MCF 10A (cell line): Measurements from ENCODE around the gene HABP4. TPM values are rescaled to one million over a fixed set of nuclear protein-coding genes. Genes with fewer than 3 reads are reported as not detected.

Experiments used
- BruUV-seq: library from RNA; stranded (reverse); fragments of 400-500 nt; replicated peaks from 2 replicates; lab custom pipeline; 2021; lab: Mats Ljungman, UMichigan
- CTCF ChIA-PET: fragments of 300-600 bp; sonication (Branson Sonifier 250); formaldehyde crosslinking; extraction: SDS; loops from one replicate; lab custom pipeline; 2021; ENCODE audit warnings: antibody characterized with exemption, inconsistent platforms; lab: Yijun Ruan, JAX
- POLR2A ChIA-PET: fragments of 300-600, 350-650 bp; sonication (Branson Sonifier 250); formaldehyde crosslinking; extraction: SDS; loops from one replicate; lab custom pipeline; 2020; ENCODE audit warnings: antibody characterized with exemption, inconsistent platforms; lab: Yijun Ruan, JAX
- DNase-seq: peaks from one replicate; pipeline ENCODE4 v3.0.0-alpha.2; 2018; ENCODE audit not compliant: unreplicated experiment
- H3K27ac Mint-ChIP-seq: one replicate; pipeline ENCODE4 v1.8.0; 2022; ENCODE audit warnings: mild to moderate bottlenecking, low read depth, mixed read lengths; ENCODE audit not compliant: unreplicated experiment
- H3K27me3 Mint-ChIP-seq: one replicate; pipeline ENCODE4 v1.8.0; 2022; ENCODE audit warnings: mixed read lengths; ENCODE audit not compliant: insufficient read depth, unreplicated experiment
- H3K36me3 Mint-ChIP-seq: one replicate; pipeline ENCODE4 v1.8.0; 2022; ENCODE audit warnings: mild to moderate bottlenecking, moderate library complexity, mixed read lengths; ENCODE audit not compliant: insufficient read depth, unreplicated experiment
- H3K4me1 Mint-ChIP-seq: one replicate; pipeline ENCODE4 v1.8.0; 2022; ENCODE audit warnings: mixed read lengths; ENCODE audit not compliant: insufficient read depth, unreplicated experiment
- H3K4me3 Mint-ChIP-seq: one replicate; pipeline ENCODE4 v1.8.0; 2022; ENCODE audit warnings: mild to moderate bottlenecking, moderate library complexity, mixed read lengths; ENCODE audit not compliant: unreplicated experiment
- H3K9me3 Mint-ChIP-seq: one replicate; pipeline ENCODE4 v1.8.0; 2022; ENCODE audit warnings: mixed read lengths; ENCODE audit not compliant: unreplicated experiment
- CTCF ChIP-seq: fragments of 200-600 bp; IDR thresholded peaks from one replicate; pipeline ENCODE4 v1.8.0; 2022; ENCODE audit warnings: antibody characterized with exemption, mild to moderate bottlenecking; ENCODE audit not compliant: unreplicated experiment
- intact Hi-C: fragments of 100-400 bp; cut with micrococcal nuclease; formaldehyde crosslinking; loops from 2 replicates; pipeline ENCODE4 v1.14.1; 2022
- total RNA-seq: library from RNA; stranded (reverse); gene quantifications from 2 replicates; pipeline ENCODE4 v1.2.3, GENCODE V29; 2022

Gene HABP4
- total RNA-seq, 1 experiment from 2014 or later, result 4.3 TPM

DNA sequence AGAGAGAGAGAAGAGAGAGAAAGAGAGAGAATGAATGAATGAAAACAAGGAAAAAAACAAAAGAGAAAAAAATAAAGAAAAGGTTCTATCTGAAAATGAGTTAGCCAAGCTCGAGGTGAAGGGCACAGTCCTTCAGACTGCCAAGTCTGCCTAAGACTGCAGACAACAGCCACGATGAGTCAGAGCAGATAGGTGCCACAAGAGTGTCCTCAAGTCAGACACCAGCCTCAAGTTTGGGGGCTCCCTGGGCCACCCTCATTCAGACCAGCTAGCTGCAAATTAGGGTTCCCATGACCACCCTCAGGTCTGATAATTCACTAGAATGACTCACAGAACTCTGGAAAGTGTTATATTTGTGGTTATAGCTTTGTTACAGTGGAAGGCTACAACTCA is 13.9 kb upstream of the HABP4 start:
- H3K4me3 Mint-ChIP-seq, result no peak overlapping the region
- intact Hi-C loops, result no loop called here
- no peak overlapping the region for H3K27ac Mint-ChIP-seq
- no peaks in the 10 kb centered on the region for H3K4me1 Mint-ChIP-seq
- H3K27me3 Mint-ChIP-seq, result no peaks in the 10 kb centered on the region
- no peaks in the 10 kb centered on the region for H3K9me3 Mint-ChIP-seq
- H3K36me3 Mint-ChIP-seq, result no peaks in the 10 kb centered on the region
- no TSS peak for BruUV-seq
- CTCF ChIA-PET, result interaction anchor here (1.3 to 2.7 kb wide), 2 partner anchors 9 to 13 kb away, joined by 4 to 7 read pairs; partner anchors contain the start of gene HABP4
- TF ChIP-seq CTCF, result no peak
- POLR2A ChIA-PET, result interaction anchor here (0.9 to 4.7 kb wide), 3 partner anchors 11 to 14 kb away, joined by 4 to 21 read pairs (median 8); partner anchors contain the start of gene HABP4
- no peak for DNase-seq

DNA sequence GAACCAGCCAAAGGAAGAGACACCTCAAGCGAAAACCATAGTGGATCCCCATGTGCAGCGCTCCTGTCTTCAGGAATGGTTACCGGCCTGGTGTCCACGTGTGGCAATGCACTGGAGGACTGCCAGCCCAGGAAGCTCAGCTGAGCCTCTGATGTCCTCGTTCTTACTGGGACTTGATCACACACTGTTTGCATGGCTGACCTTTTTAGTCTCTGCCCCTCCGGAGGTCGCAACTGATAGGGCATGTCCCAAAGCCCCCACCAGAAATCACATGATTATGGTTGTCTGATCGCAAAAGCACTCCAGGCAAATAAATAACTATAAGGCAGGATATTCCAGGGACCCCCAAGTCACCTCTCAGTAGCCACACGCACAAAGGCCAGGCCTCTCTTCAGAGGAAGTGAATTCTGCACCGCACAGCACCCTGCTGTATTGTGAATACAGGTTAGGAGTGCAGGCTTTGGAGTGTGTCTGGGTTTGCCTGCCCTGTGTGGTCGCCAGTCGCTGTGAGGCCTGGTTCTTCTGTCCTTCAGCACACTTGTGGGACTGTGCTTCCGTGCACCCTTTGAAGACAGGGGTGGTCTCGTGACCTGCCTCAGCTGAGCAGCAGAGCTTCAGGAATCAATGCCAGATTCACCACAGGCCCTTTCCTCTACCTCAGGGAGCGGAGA is 13.4 kb upstream of the HABP4 start:
- intact Hi-C loops, result no loop called here
- CTCF ChIA-PET, result interaction anchor here (1.3 to 2.7 kb wide), 2 partner anchors 10 to 13 kb away, joined by 4 to 7 read pairs; partner anchors contain the start of gene HABP4
- no peaks in the 10 kb centered on the region for H3K27me3 Mint-ChIP-seq
- POLR2A ChIA-PET, result interaction anchor here (1.6 to 4.7 kb wide), 2 partner anchors 13 to 14 kb away, joined by 8 to 21 read pairs; partner anchors contain the start of gene HABP4
- no peak overlapping the region for H3K27ac Mint-ChIP-seq
- no peaks in the 10 kb centered on the region for H3K9me3 Mint-ChIP-seq
- H3K36me3 Mint-ChIP-seq, result no peaks in the 10 kb centered on the region
- no peaks in the 10 kb centered on the region for H3K4me1 Mint-ChIP-seq
- H3K4me3 Mint-ChIP-seq, result no peak overlapping the region
- DNase-seq, result no peak
- no TSS peak for BruUV-seq
- TF ChIP-seq CTCF, result no peak

- DNase-seq, result no peak
- ChIA-PET POLR2A (no interaction called here), CTCF (interaction anchor here (0.7 kb wide), 2 partner anchors 16 to 237 kb away, joined by 3 to 4 read pairs; no protein-coding TSS in a partner anchor)
- no TSS peak for BruUV-seq
- no peaks in the 10 kb centered on the region for H3K27me3 Mint-ChIP-seq
- H3K9me3 Mint-ChIP-seq, result no peaks in the 10 kb centered on the region
- H3K27ac Mint-ChIP-seq, result no peak overlapping the region
- intact Hi-C loops, result no loop called here
- no peaks in the 10 kb centered on the region for H3K36me3 Mint-ChIP-seq
- no peak for TF ChIP-seq CTCF
- no peaks in the 10 kb centered on the region for H3K4me1 Mint-ChIP-seq
- no peak overlapping the region for H3K4me3 Mint-ChIP-seq
These were observed 12.5 kb upstream of the HABP4 start for GRCh38 chr9:96437454-96437853.

GRCh38 chr9:96440671-96441199 is 9.2 kb upstream of the HABP4 start:
- POLR2A ChIA-PET, result interaction anchor here (0.6 to 1.1 kb wide), 2 partner anchors 9 to 565 kb away, joined by 3 read pairs; partner anchors contain the start of gene ERCC6L2

More at GRCh38 chr9:96440671-96441199, 9.2 kb upstream of the HABP4 start:
- H3K36me3 Mint-ChIP-seq, result no peaks in the 10 kb centered on the region
- no peak overlapping the region for H3K4me3 Mint-ChIP-seq
- H3K4me1 Mint-ChIP-seq, result no peaks in the 10 kb centered on the region
- no TSS peak for BruUV-seq
- H3K27me3 Mint-ChIP-seq, result no peaks in the 10 kb centered on the region
- CTCF ChIA-PET, result interaction anchor here (1.0 kb wide), 1 partner anchor 9 kb away, joined by 3 read pairs; the partner anchor contains the start of gene HABP4
- DNase-seq, result no peak
- no peak for TF ChIP-seq CTCF
- intact Hi-C loops, result no loop called here
- no peak overlapping the region for H3K27ac Mint-ChIP-seq
- no peaks in the 10 kb centered on the region for H3K9me3 Mint-ChIP-seq
